Lower leg skin (tissue), 4 donors: ENCODE data around the gene ABCG2. TPM values are rescaled to one million over a fixed set of nuclear protein-coding genes. Genes with fewer than 3 reads are reported as not detected.

Source experiments
- DNase-seq, 2 donors: peaks; one replicate each; pipeline ENCODE4 v3.0.0-alpha.2; 2019; ENCODE audit warnings: low spot score in 2 of 2
- H3K4me3 ChIP-seq: fragments of 200-600 bp; sonication (generic); 2 replicates; pipeline ENCODE4 v1.5.1; 2017; ENCODE audit warnings: mild to moderate bottlenecking, low read depth; ENCODE audit not compliant: poor library complexity, severe bottlenecking
- CTCF ChIP-seq, 3 donors: fragments of 450-650 bp; IDR thresholded peaks; one replicate each; pipeline ENCODE4 v1.5.1; 2016; ENCODE audit warnings: antibody characterized with exemption in 3 of 3, mild to moderate bottlenecking in 3 of 3, moderate library complexity in 2 of 3
- POLR2A ChIP-seq, 2 donors: fragments of 450-650 bp; IDR thresholded peaks; one replicate each; pipeline ENCODE4 v1.6.1; 2016 to 2017; ENCODE audit warnings: antibody characterized with exemption in 2 of 2, mild to moderate bottlenecking in 1 of 2, moderate library complexity in 1 of 2
- WGBS, 2 donors: methylation state at CpG; one replicate each; pipeline ENCODE4 v1.1.5; 2018; 5-methylcytosine and 5-hydroxymethylcytosine counted together
- intact Hi-C: fragments of 100-400 bp; cut with DNase I; formaldehyde crosslinking; loops from one replicate; pipeline ENCODE4 v1.15.0; 2023; ENCODE audit warnings: low total_unique reads
- total RNA-seq, 4 donors: library from RNA; depleted of rRNA; stranded (reverse); fragments of >200 nt; gene quantifications; one replicate each; pipeline ENCODE4 v1.1.0, GENCODE V29; 2016

Gene ABCG2
- total RNA-seq, 4 donors from 2014 or later: 0.38 to 3.6 (median 1.3) TPM

- 80 to 83% methylated on average over 5 of the region's 5 CpGs for WGBS, 2 donors
- H3K4me3 ChIP-seq: no peak overlapping the region
- no peak for TF ChIP-seq CTCF (IDR thresholded peaks at IDR 0.05)
- no peak for TF ChIP-seq POLR2A (IDR thresholded peaks at IDR 0.05)
- intact Hi-C loops: no loop called here
- DNase-seq: no peak
These were observed 64.6 kb downstream of the ABCG2 start for GRCh38 chr4:88093874-88094273.

- intact Hi-C loops: no loop called here
- TF ChIP-seq POLR2A (IDR thresholded peaks at IDR 0.05) (no peak), CTCF (IDR thresholded peaks at IDR 0.05) (no peak)
- WGBS, 2 donors: 89 to 92% methylated on average over 3 of the region's 3 CpGs
- H3K4me3 ChIP-seq: no peak overlapping the region
- DNase-seq: no peak
These were observed 67.1 kb downstream of the ABCG2 start for GRCh38 chr4:88091378-88091777.

GRCh38 chr4:88090898-88091297 is 67.5 kb downstream of the ABCG2 start:
- TF ChIP-seq CTCF (IDR thresholded peaks at IDR 0.05) (no peak), POLR2A (IDR thresholded peaks at IDR 0.05) (no peak)
- H3K4me3 ChIP-seq: no peak overlapping the region
- intact Hi-C loops: no loop called here
- no peak for DNase-seq

GRCh38 chr4:88087004-88087403 is 71.4 kb downstream of the ABCG2 start:
- 93 to 97% methylated on average over 1 of the region's 1 CpG for WGBS, 2 donors
- H3K4me3 ChIP-seq: no peak overlapping the region
- TF ChIP-seq POLR2A (IDR thresholded peaks at IDR 0.05): no peak
- TF ChIP-seq CTCF (IDR thresholded peaks at IDR 0.05): no peak
- intact Hi-C loops: no loop called here
- DNase-seq: no peak

- intact Hi-C loops: no loop called here
- no peak for DNase-seq
- TF ChIP-seq POLR2A (IDR thresholded peaks at IDR 0.05): no peak
- no peak for TF ChIP-seq CTCF (IDR thresholded peaks at IDR 0.05)
- H3K4me3 ChIP-seq: no peak overlapping the region
- WGBS, 2 donors: 83 to 88% methylated on average over 1 of the region's 1 CpG
These were observed 77.8 kb downstream of the ABCG2 start for GRCh38 chr4:88080626-88081025.

- intact Hi-C loops: no loop called here
- H3K4me3 ChIP-seq: no peak overlapping the region
- no peak for TF ChIP-seq CTCF (IDR thresholded peaks at IDR 0.05)
- no peak for TF ChIP-seq POLR2A (IDR thresholded peaks at IDR 0.05)
- 71 to 75% methylated on average over 2 of the region's 2 CpGs for WGBS, 2 donors
- DNase-seq: no peak
These were observed 79.9 kb downstream of the ABCG2 start for GRCh38 chr4:88078579-88078978.
